Measurements from ENCODE around the gene TMED8. TPM values are rescaled to one million over a fixed set of nuclear protein-coding genes. Genes with fewer than 3 reads are reported as not detected.
A peak's percentile ranks its signal among the peaks of the same experiment; 100 is the strongest.

TMED8 gene
- total RNA-seq, 1 donor, result 12.5 TPM

GRCh38 chr14:77364146-77364545 is 12.7 kb downstream of the TMED8 start:
- no peak for TF ChIP-seq CTCF (IDR thresholded peaks at IDR 0.05; ENCODE audit: insufficient read depth, low read depth, low read length)

GRCh38 chr14:77359626-77360025 is 17.3 kb downstream of the TMED8 start:
- DNase-seq (ENCODE audit: low read depth), result no peak

More at GRCh38 chr14:77364146-77364545, 12.7 kb downstream of the TMED8 start:
- H3K4me3 ChIP-seq (ENCODE audit: low read depth, low read length), result no peak overlapping the region
- DNase-seq (ENCODE audit: low read depth), result no peak

GRCh38 chr14:77356899-77357298 is 20.0 kb downstream of the TMED8 start:
- DNase-seq (ENCODE audit: low read depth), result no peak
- no peak for TF ChIP-seq CTCF (IDR thresholded peaks at IDR 0.05; ENCODE audit: insufficient read depth, low read depth, low read length)
- H3K4me3 ChIP-seq (ENCODE audit: low read depth, low read length), result no peak overlapping the region

More at GRCh38 chr14:77359626-77360025, 17.3 kb downstream of the TMED8 start:
- TF ChIP-seq CTCF (IDR thresholded peaks at IDR 0.05; ENCODE audit: insufficient read depth, low read depth, low read length), result no peak
- no peak overlapping the region for H3K4me3 ChIP-seq (ENCODE audit: low read depth, low read length)

GRCh38 chr14:77355811-77356210 is 21.1 kb downstream of the TMED8 start:
- TF ChIP-seq CTCF (IDR thresholded peaks at IDR 0.05; ENCODE audit: insufficient read depth, low read depth, low read length), result no peak
- DNase-seq (ENCODE audit: low read depth), result no peak
- H3K4me3 ChIP-seq (ENCODE audit: low read depth, low read length), result no peak overlapping the region

GRCh38 chr14:77353469-77354141 is 23.3 kb downstream of the TMED8 start:
- no peak for DNase-seq (ENCODE audit: low read depth)
- no peak for TF ChIP-seq CTCF (IDR thresholded peaks at IDR 0.05; ENCODE audit: insufficient read depth, low read depth, low read length)
- H3K4me3 ChIP-seq (ENCODE audit: low read depth, low read length), result no peak overlapping the region

GRCh38 chr14:77347751-77348150 is 29.1 kb downstream of the TMED8 start:
- H3K4me3 ChIP-seq (ENCODE audit: low read depth, low read length), result no peak overlapping the region
- peak; percentile 67 for DNase-seq (ENCODE audit: low read depth)
- TF ChIP-seq CTCF (IDR thresholded peaks at IDR 0.05; ENCODE audit: insufficient read depth, low read depth, low read length), result no peak

GRCh38 chr14:77346495-77346894 is 30.4 kb downstream of the TMED8 start:
- DNase-seq (ENCODE audit: low read depth), result no peak
- TF ChIP-seq CTCF (IDR thresholded peaks at IDR 0.05; ENCODE audit: insufficient read depth, low read depth, low read length), result no peak
- H3K4me3 ChIP-seq (ENCODE audit: low read depth, low read length), result no peak overlapping the region

Data from fibroblast of villous mesenchyme (primary cell).